Activated CD4-positive, alpha-beta T cell treated with anti-CD3 and anti-CD28 coated beads, Interleukin-2, Interleukin-4, amounts not matched to agents 100 ng/mL and 50 ng/mL, durations not matched to agents 16 hours and 8 hours (primary cell): ENCODE measurements around the gene MGAT4A.

Experiments used
- DNase-seq: peaks from one replicate; pipeline ENCODE4 v3.0.0-alpha.2; 2020; ENCODE audit warnings: low spot score

Gene MGAT4A

GRCh38 chr2:98731041-98731893 lies at the start of gene MGAT4A:
Gene MGAT4A, minus strand, starts transcription at chr2:98731132. Its CDS starts 4,800 bp downstream, at chr2:98726332.
- DNase-seq = peak; percentile 74

GRCh38 chr2:98778741-98779483 lies 48.0 kb upstream of the MGAT4A start:
- no peak for DNase-seq

- no peak for DNase-seq
Observed at GRCh38 chr2:98778151-98778550, 47.2 kb upstream of the MGAT4A start.

- no peak for DNase-seq
Observed at GRCh38 chr2:98777710-98778109, 46.8 kb upstream of the MGAT4A start.

GRCh38 chr2:98777076-98777475 lies 46.1 kb upstream of the MGAT4A start:
- DNase-seq = no peak

GRCh38 chr2:98776136-98776535 lies 45.2 kb upstream of the MGAT4A start:
- DNase-seq = no peak

- DNase-seq = no peak
Observed at GRCh38 chr2:98775146-98775986, 44.4 kb upstream of the MGAT4A start.

- DNase-seq = no peak
Observed at GRCh38 chr2:98773907-98774306, 43.0 kb upstream of the MGAT4A start.

GRCh38 chr2:98773169-98773568 lies 42.2 kb upstream of the MGAT4A start:
- DNase-seq = no peak

- no peak for DNase-seq
Observed at GRCh38 chr2:98772536-98772935, 41.6 kb upstream of the MGAT4A start.

- peak; percentile 75 for DNase-seq
Observed at GRCh38 chr2:98771721-98772524, 41.0 kb upstream of the MGAT4A start.

- no peak for DNase-seq
Observed at GRCh38 chr2:98771264-98771663, 40.3 kb upstream of the MGAT4A start.

- DNase-seq = no peak
Observed at GRCh38 chr2:98769784-98770183, 38.9 kb upstream of the MGAT4A start.

GRCh38 chr2:98769114-98769476 lies 38.2 kb upstream of the MGAT4A start:
- DNase-seq = no peak

- DNase-seq = peak; percentile 31
Observed at GRCh38 chr2:98768384-98769113, 37.6 kb upstream of the MGAT4A start.

GRCh38 chr2:98764499-98764898 lies 33.6 kb upstream of the MGAT4A start:
- no peak for DNase-seq

GRCh38 chr2:98763209-98763951 lies 32.4 kb upstream of the MGAT4A start:
- DNase-seq = no peak

- DNase-seq = no peak
Observed at GRCh38 chr2:98761909-98762308, 31.0 kb upstream of the MGAT4A start.

- peak; percentile 58 for DNase-seq
Observed at GRCh38 chr2:98761267-98761781, 30.4 kb upstream of the MGAT4A start.
